HCT116 (cell line): ENCODE measurements around the gene CFAP54. TPM values are rescaled to one million over a fixed set of nuclear protein-coding genes. Genes with fewer than 3 reads are reported as not detected.

ENCODE experiments used
- ATAC-seq: fragments of 200-7000 bp; cut with Tn5 transposase; 2 replicates; pipeline ENCODE4 v1.9.1; 2020; ENCODE audit warnings: mild to moderate bottlenecking, moderate library complexity
- BruUV-seq: library from RNA; stranded (reverse); fragments of 400-500 nt; replicated peaks from 2 replicates; lab custom pipeline; 2021; lab: Mats Ljungman, UMichigan
- CTCF ChIA-PET: fragments of 300-600 bp; sonication (Branson Sonifier 250); formaldehyde crosslinking; loops from one replicate; lab custom pipeline; 2021; ENCODE audit warnings: antibody characterized with exemption; lab: Charles Lee
- POLR2A ChIA-PET: fragments of 300-600, 350-600 bp; sonication (Branson Sonifier 250); formaldehyde crosslinking; loops from one replicate; lab custom pipeline; 2021; ENCODE audit warnings: antibody characterized with exemption; lab: Charles Lee
- RAD21 ChIA-PET, 2 experiments: fragments of 300-600 bp; sonication (Branson Sonifier 250); formaldehyde crosslinking; loops; one replicate each; lab custom pipeline; 2023; ENCODE audit warnings: low total read pairs in 2 of 2; ENCODE audit not compliant: uncharacterized antibody in 2 of 2, unreplicated experiment in 2 of 2, low non-redundant PET in 1 of 2; lab: Charles Lee
- DNase-seq: peaks from one replicate; pipeline ENCODE4 v3.0.0-alpha.2; 2010; ENCODE audit warnings: low read depth, low spot score
- H2AFZ ChIP-seq: fragments of 200-600 bp; shearing (Covaris generic), sonication (generic); 2 replicates; pipeline ENCODE4 v1.6.1; 2017; ENCODE audit warnings: low read depth, mixed run types, mixed read lengths, antibody characterized with exemption, low read length; ENCODE audit not compliant: poor library complexity, severe bottlenecking
- H3K27ac ChIP-seq: 2 replicates; pipeline ENCODE4 v1.5.1; 2012; ENCODE audit warnings: low read depth, low read length
- H3K27me3 ChIP-seq: fragments of 200-600 bp; sonication (generic); 2 replicates; pipeline ENCODE4 v1.6.1; 2016; ENCODE audit warnings: mixed run types, low read length, mixed read lengths; ENCODE audit not compliant: insufficient read depth
- H3K36me3 ChIP-seq, 2 experiments: fragments of 200-500 bp in 1 of 2; fragments of 200-600 bp in 1 of 2; sonication (Bioruptor generic) in 1 of 2; sonication (generic) in 1 of 2; 2 replicates each; pipeline versions ENCODE4 v1.5.1 to v1.6.1; 2014 to 2016; ENCODE audit warnings: low read length in 2 of 2, inconsistent platforms in 1 of 2, mixed read lengths in 1 of 2, mixed run types in 1 of 2; ENCODE audit not compliant: insufficient read depth in 2 of 2, control insufficient read depth in 1 of 2
- H3K4me1 ChIP-seq, 2 experiments: fragments of 200-600 bp in 1 of 2; sonication (generic) in 1 of 2; 2 replicates each; pipeline versions ENCODE4 v1.5.1 to v1.6.1; 2012 to 2017; ENCODE audit warnings: low read length in 2 of 2, inconsistent platforms in 1 of 2, mild to moderate bottlenecking in 1 of 2, mixed read lengths in 1 of 2, mixed run types in 1 of 2, moderate library complexity in 1 of 2; ENCODE audit not compliant: insufficient read depth in 2 of 2, control insufficient read depth in 1 of 2
- H3K4me2 ChIP-seq: fragments of 200-600 bp; sonication (generic); 2 replicates; pipeline ENCODE4 v1.6.1; 2017; ENCODE audit warnings: mixed run types, low read length, mixed read lengths
- H3K4me3 ChIP-seq, 2 experiments: fragments of 200-600 bp in 1 of 2; sonication (generic) in 1 of 2; replicated peaks in 1 of 2; 2 replicates each; pipeline ENCODE4 v1.5.1; 2011 to 2016; ENCODE audit warnings: low read length in 2 of 2, control low read depth in 1 of 2, low read depth in 1 of 2, mild to moderate bottlenecking in 1 of 2, mixed read lengths in 1 of 2, mixed run types in 1 of 2
- H3K79me2 ChIP-seq: fragments of 200-600 bp; sonication (generic); 2 replicates; pipeline ENCODE4 v1.6.1; 2017; ENCODE audit warnings: mild to moderate bottlenecking, mixed run types, low read length, moderate library complexity, mixed read lengths; ENCODE audit not compliant: insufficient read depth
- H3K9ac ChIP-seq: fragments of 200-600 bp; sonication (generic); 2 replicates; pipeline ENCODE4 v1.6.1; 2016; ENCODE audit warnings: low read length, mixed read lengths
- H3K9me2 ChIP-seq: fragments of 200-600 bp; sonication (generic), shearing (Covaris generic); 2 replicates; pipeline ENCODE4 v1.6.1; 2017; ENCODE audit warnings: mixed run types, mild to moderate bottlenecking, moderate library complexity; ENCODE audit not compliant: insufficient read depth
- H3K9me3 ChIP-seq, 2 experiments: fragments of 200-500 bp in 1 of 2; fragments of 200-600 bp in 1 of 2; sonication (Bioruptor generic) in 1 of 2; sonication (generic) in 1 of 2; 2 replicates each; pipeline ENCODE4 v1.6.1; 2014 to 2017; ENCODE audit warnings: low read length in 2 of 2, mixed read lengths in 2 of 2, inconsistent platforms in 1 of 2, low read depth in 1 of 2, mild to moderate bottlenecking in 1 of 2, mixed run types in 1 of 2, moderate library complexity in 1 of 2; ENCODE audit not compliant: control insufficient read depth in 1 of 2, insufficient read depth in 1 of 2
- H4K20me1 ChIP-seq: fragments of 200-600 bp; sonication (generic), shearing (Covaris generic); 2 replicates; pipeline ENCODE4 v1.6.1; 2017; ENCODE audit warnings: mixed run types, mild to moderate bottlenecking, moderate library complexity; ENCODE audit not compliant: insufficient read depth
- CBX3 ChIP-seq: IDR thresholded peaks from 2 replicates; pipeline ENCODE4 v1.6.1; 2012; ENCODE audit warnings: low read depth
- CTCF ChIP-seq, 3 experiments: fragments of 200-600 bp in 1 of 3; sonication (generic) in 1 of 3; IDR thresholded peaks in 2 of 3; conservative IDR thresholded peaks in 1 of 3; 2 replicates each; pipeline ENCODE4 v1.5.1; 2012 to 2017; ENCODE audit warnings: low read depth in 2 of 3, low read length in 2 of 3, antibody characterized with exemption in 1 of 3, borderline replicate concordance in 1 of 3, control low read depth in 1 of 3, mild to moderate bottlenecking in 1 of 3, mixed read lengths in 1 of 3, mixed run types in 1 of 3, moderate library complexity in 1 of 3; ENCODE audit not compliant: insufficient read depth in 1 of 3
- FOSL1 ChIP-seq: IDR thresholded peaks from 2 replicates; pipeline ENCODE4 v1.6.1; 2012; ENCODE audit warnings: low read depth
- POLR2AphosphoS5 ChIP-seq: IDR thresholded peaks from 2 replicates; pipeline ENCODE4 v1.6.1; 2011; ENCODE audit warnings: mild to moderate bottlenecking, low read depth, low read length, moderate library complexity
- RAD21 ChIP-seq: IDR thresholded peaks from 2 replicates; pipeline ENCODE4 v1.6.1; 2012; ENCODE audit warnings: low read depth, mild to moderate bottlenecking
- SP1 ChIP-seq: IDR thresholded peaks from 2 replicates; pipeline ENCODE4 v1.6.1; 2012; ENCODE audit warnings: low read depth
- YY1 ChIP-seq: IDR thresholded peaks from 2 replicates; pipeline ENCODE4 v1.6.1; 2011; ENCODE audit warnings: low read length, low read depth, moderate library complexity, mild to moderate bottlenecking; ENCODE audit not compliant: insufficient replicate concordance; ENCODE audit errors: extremely low read depth
- intact Hi-C: fragments of 100-400 bp; cut with micrococcal nuclease; formaldehyde crosslinking; loops from 2 replicates; pipeline ENCODE4 v1.10.0; 2022
- total RNA-seq: library from RNA; stranded (reverse); gene quantifications from one replicate; pipeline ENCODE4 v1.2.1, GENCODE V29; 2021; ENCODE audit not compliant: unreplicated experiment

Gene CFAP54
- total RNA-seq, 1 experiment from 2014 or later, result 0.25 TPM

GRCh38 chr12:96578526-96579125 is 89.2 kb downstream of the CFAP54 start:
- ChIA-PET RAD21 (no interaction called here), POLR2A (no interaction called here), CTCF (interaction anchor here (1.0 to 3.4 kb wide), 6 partner anchors 114 to 826 kb away, joined by 4 to 25 read pairs (median 6); no protein-coding TSS in a partner anchor)
- Histone ChIP-seq H4K20me1 (no peaks in the 10 kb centered on the region), H3K36me3 (no peaks in the 10 kb centered on the region), H3K9me3 (no peaks in the 10 kb centered on the region), H3K9me2 (no peaks in the 10 kb centered on the region), H3K27me3 (no peaks in the 10 kb centered on the region), H3K4me2 (peak overlapping the region; percentile 50), H3K4me3 (no peak overlapping the region), H3K4me1 (peaks cover 0 to 5% of the 10 kb centered on the region in 2 experiments; a peak in 1 of 4 replicates), H3K79me2 (no peaks in the 10 kb centered on the region), H3K9ac (no peak overlapping the region), H3K27ac (no peak overlapping the region), H2AFZ (peak overlapping the region; percentile 71)
- intact Hi-C loops, result loop anchor here (1.0 to 10.0 kb wide), 6 partner anchors 407 to 1819 kb away; no protein-coding TSS in a partner anchor
- no peak for TF ChIP-seq POLR2AphosphoS5
- no peak for TF ChIP-seq CBX3
- no peak for TF ChIP-seq FOSL1
- peak; percentile 87 for TF ChIP-seq RAD21
- peak; percentile 52 to 75 (median 70); a peak in 4 of 6 replicates for TF ChIP-seq CTCF (IDR thresholded peaks at IDR 0.05 in 2 of 3, conservative IDR thresholded peaks at IDR 0.05 in 1 of 3; ENCODE audit: borderline replicate concordance in 1 of 3, insufficient read depth in 1 of 3, low read depth in 2 of 3, low read length in 2 of 3)
- TF ChIP-seq SP1, result no peak
- TF ChIP-seq YY1, result peak; percentile 74
- no TSS peak for BruUV-seq
- DNase-seq, result peak; percentile 54
- ATAC-seq, result peak; percentile 90
